MM.1S (cell line): ENCODE results near the gene IGSF6.

Experiments
- CTCF ChIP-seq: fragments of 300-600 bp; sonication (generic); IDR thresholded peaks from 2 replicates; pipeline ENCODE4 v1.5.1; 2016; ENCODE audit warnings: antibody characterized with exemption, low read length, mixed read lengths
- EZH2 ChIP-seq: fragments of 300-600 bp; sonication (generic); optimal IDR thresholded peaks from 2 replicates; pipeline ENCODE3; 2017; ENCODE audit warnings: low read depth, mild to moderate bottlenecking, antibody characterized with exemption, low read length, mixed read lengths
- EZH2phosphoT487 ChIP-seq: fragments of 300-600 bp; sonication (generic); IDR thresholded peaks from 2 replicates; pipeline ENCODE4 v1.6.1; 2018; ENCODE audit warnings: antibody characterized with exemption, low read length

DNA sequence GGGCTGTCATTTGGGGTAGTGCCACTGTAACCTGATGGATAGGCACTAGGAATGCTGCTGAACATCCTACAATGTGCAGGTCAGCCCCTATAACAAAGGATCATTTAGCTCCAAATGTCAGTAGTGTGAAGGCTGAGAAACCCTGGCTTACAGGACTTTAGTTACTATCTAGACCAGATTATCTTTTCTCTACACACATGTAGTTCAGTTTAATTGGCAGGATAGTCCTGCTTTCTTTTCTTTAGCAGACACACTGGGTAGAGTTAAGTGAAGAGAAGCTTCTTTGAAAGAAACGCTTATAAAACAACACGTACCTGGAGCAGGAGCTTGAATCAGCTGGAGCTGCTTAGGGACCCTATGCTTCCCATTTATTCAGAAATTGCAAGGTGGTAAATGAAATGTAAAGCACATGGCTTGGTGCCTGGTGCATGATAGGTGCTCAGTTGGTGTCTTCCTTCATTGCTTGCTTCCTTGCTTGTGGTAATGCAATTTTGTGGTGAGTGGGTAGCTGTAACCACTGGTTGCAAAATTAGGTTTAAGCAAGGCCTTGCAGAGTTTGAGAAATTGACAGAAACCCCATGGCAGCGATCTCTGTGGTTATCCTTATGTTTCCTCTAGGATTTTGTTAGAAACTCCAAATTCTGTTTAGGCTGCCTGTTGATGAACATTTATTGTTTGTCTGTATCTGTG is 43.6 kb downstream of the IGSF6 start:
- TF ChIP-seq EZH2 (no peak), EZH2phosphoT487 (no peak), CTCF (no peak)
